ENCODE measurements around the gene SELENBP1.

Gene SELENBP1

DNA sequence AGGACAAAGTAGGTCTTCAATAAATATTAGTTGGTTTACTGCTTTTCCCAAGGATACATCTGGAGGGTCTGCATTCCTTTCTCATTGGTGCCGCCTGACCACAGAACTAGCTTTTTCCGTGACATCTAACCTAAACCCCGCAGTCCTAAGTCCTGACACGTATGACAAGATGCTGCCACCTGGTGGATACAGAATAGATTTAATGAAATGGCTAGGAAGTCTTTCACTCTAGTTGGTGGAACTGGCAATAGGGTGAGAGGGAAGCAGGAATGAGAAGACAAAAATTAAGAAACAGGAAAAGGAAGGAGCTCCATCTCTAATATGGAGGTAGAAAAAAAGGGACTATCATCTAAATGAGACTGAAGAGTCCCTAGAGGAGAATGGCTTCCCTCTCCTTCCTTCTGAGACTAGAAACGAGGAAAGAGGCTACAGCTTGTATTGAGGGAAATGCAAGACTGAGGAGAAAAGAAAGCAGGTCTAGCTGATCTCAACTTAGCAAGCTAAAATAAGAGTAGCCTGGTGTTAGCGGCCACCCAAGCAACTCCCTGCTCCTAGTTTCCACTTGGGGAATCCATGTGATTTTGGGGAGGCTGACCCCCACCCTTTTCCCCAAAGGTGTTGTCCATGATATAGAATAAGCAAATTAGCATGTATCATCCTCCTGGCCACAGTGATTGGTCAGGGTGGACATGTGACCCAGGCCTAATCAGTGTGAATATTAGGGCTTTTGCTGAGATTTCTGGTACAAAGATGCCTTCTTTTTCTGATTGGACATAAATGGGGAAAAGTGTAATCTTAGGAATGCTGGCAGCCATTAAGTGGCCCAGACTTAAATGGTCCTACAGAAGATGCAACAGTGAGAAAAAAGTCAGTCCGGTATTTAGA is 31.4 kb downstream of the SELENBP1 start:
- Histone ChIP-seq H3K9me3 (ENCODE audit: control insufficient read depth in 1 of 2, low read length in 2 of 2) (no peaks in the 10 kb centered on the region), H3K27me3 (ENCODE audit: low read depth, low read length) (no peaks in the 10 kb centered on the region), H3K27ac (ENCODE audit: low read length) (peak overlapping the region; percentile 24), H3K4me1 (ENCODE audit: control insufficient read depth in 1 of 2, insufficient read depth in 2 of 2, low read length in 2 of 2) (peaks cover 6 to 12% of the 10 kb centered on the region in 2 donors), H3K4me3 (ENCODE audit: low read depth in 1 of 2, low read length in 2 of 2) (no peak overlapping the region), H3K36me3 (ENCODE audit: control insufficient read depth in 1 of 2, insufficient read depth in 2 of 2, low read length in 2 of 2) (peaks cover 23 to 33% of the 10 kb centered on the region in 2 donors)

DNA sequence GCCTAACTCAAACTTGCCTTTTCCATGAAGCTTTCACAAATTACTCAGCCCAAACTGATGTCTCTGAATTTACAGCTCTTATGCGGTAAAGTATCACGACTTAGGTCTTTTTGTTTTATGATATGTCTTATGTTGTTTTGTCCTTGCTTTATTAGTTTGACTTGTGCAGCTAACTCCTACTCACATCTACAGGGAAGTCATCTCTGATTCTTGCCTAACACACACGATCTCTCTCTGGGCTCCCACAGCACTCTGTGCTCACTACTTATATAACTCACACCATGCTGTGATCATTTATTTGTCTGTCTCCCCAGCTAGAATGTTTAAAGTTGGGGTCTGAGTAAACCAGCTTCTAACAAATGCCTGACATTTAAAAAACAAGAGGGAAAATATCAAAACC is 35.9 kb downstream of the SELENBP1 start:
- Histone ChIP-seq H3K27me3 (ENCODE audit: low read depth, low read length) (no peaks in the 10 kb centered on the region), H3K27ac (ENCODE audit: low read length) (no peak overlapping the region), H3K4me1 (ENCODE audit: control insufficient read depth in 1 of 2, insufficient read depth in 2 of 2, low read length in 2 of 2) (peaks cover 0 to 6% of the 10 kb centered on the region in 2 donors), H3K36me3 (ENCODE audit: control insufficient read depth in 1 of 2, insufficient read depth in 2 of 2, low read length in 2 of 2) (no peaks in the 10 kb centered on the region), H3K4me3 (ENCODE audit: low read depth in 1 of 2, low read length in 2 of 2) (no peak overlapping the region), H3K9me3 (ENCODE audit: control insufficient read depth in 1 of 2, low read length in 2 of 2) (no peaks in the 10 kb centered on the region)

DNA sequence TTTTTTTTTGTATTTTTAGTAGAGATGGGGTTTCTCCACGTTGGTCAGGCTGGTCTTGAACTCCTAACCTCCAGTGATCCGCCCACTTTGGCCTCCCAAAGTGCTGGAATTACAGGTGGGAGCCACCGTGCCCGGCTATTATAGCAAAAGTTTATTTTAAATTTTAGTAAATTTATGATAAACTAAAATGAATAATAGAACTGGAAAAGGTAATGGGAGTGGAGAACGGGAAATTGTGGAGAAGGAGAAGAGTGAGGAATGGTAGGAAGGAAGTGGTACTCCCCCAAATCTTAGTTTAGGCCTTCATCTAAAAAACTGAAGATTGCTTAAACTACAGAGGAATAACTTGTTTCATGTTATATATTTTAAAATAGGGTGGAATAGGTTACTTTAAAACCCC is 37.7 kb downstream of the SELENBP1 start:
- Histone ChIP-seq H3K36me3 (ENCODE audit: control insufficient read depth in 1 of 2, insufficient read depth in 2 of 2, low read length in 2 of 2) (no peaks in the 10 kb centered on the region), H3K27me3 (ENCODE audit: low read depth, low read length) (no peaks in the 10 kb centered on the region), H3K9me3 (ENCODE audit: control insufficient read depth in 1 of 2, low read length in 2 of 2) (no peaks in the 10 kb centered on the region)

GRCh38 chr1:151327903-151328674 is 44.4 kb downstream of the SELENBP1 start:
- no peaks in the 10 kb centered on the region for H3K9me3 ChIP-seq (ENCODE audit: control insufficient read depth in 1 of 2, low read length in 2 of 2)
- H3K36me3 ChIP-seq (ENCODE audit: control insufficient read depth in 1 of 2, insufficient read depth in 2 of 2, low read length in 2 of 2): peaks cover 8 to 25% of the 10 kb centered on the region in 2 donors
- peaks cover 15 to 34% of the 10 kb centered on the region in 2 donors for H3K4me1 ChIP-seq (ENCODE audit: control insufficient read depth in 1 of 2, insufficient read depth in 2 of 2, low read length in 2 of 2)
- H3K27ac ChIP-seq (ENCODE audit: low read length): peak overlapping the region; percentile 76
- H3K27me3 ChIP-seq (ENCODE audit: low read depth, low read length): no peaks in the 10 kb centered on the region
- H3K4me3 ChIP-seq (ENCODE audit: low read depth in 1 of 2, low read length in 2 of 2): peak overlapping the region; percentile 79 to 87

More for the DNA sequence above, 37.7 kb downstream of the SELENBP1 start:
- Histone ChIP-seq H3K4me1 (ENCODE audit: control insufficient read depth in 1 of 2, insufficient read depth in 2 of 2, low read length in 2 of 2) (no peaks in the 10 kb centered on the region), H3K4me3 (ENCODE audit: low read depth in 1 of 2, low read length in 2 of 2) (no peak overlapping the region), H3K27ac (ENCODE audit: low read length) (no peak overlapping the region)

DNA sequence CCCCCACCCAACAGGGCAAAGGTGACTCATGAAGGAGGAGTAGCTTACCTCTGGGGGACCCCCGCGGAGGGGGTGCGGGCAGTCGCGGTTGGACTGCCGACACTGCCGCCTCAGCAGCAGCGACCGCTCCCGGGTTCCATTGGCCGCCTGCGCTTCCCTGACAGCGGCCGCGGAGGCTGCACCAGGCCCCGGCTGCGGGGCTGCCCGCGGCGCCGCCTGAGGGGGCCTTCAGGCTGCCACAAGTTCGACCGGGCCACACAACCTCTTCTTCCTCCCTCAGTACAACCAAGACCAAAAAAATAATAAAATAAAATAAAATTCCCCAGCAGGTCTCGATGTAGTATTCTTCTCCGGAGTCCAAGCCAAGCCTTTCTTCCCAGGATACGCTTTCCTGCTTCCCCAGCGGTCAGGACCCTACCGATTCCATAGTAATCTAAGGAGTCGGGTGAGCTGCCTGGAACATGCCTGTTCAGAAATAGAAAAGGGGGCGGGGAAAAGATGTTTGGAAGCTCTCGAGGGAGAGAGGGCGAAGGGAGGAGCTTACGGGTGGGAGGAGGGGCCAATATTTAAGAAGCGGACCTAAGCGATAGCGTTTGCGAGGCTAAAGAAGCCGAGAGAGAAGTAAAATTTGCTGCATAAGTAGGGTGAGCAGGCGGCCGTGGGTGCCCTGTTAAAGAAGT is 45.1 kb downstream of the SELENBP1 start, which contains the start of gene PI4KB:
Gene PI4KB, minus strand, starts transcription at position 194 of the 680 bp plus-strand sequence. CDS start 10,935 bp downstream, outside the sequence.
- no peaks in the 10 kb centered on the region for H3K27me3 ChIP-seq (ENCODE audit: low read depth, low read length)
- no peaks in the 10 kb centered on the region for H3K9me3 ChIP-seq (ENCODE audit: control insufficient read depth in 1 of 2, low read length in 2 of 2)
- H3K27ac ChIP-seq (ENCODE audit: low read length): peak within 1 kb of the TSS; percentile 76
- peak within 1 kb of the TSS; percentile 79 to 87 for H3K4me3 ChIP-seq (ENCODE audit: low read depth in 1 of 2, low read length in 2 of 2)
- peaks cover 10 to 25% of the 10 kb centered on the region in 2 donors for H3K36me3 ChIP-seq (ENCODE audit: control insufficient read depth in 1 of 2, insufficient read depth in 2 of 2, low read length in 2 of 2)
- H3K4me1 ChIP-seq (ENCODE audit: control insufficient read depth in 1 of 2, insufficient read depth in 2 of 2, low read length in 2 of 2): peaks cover 15 to 34% of the 10 kb centered on the region in 2 donors

DNA sequence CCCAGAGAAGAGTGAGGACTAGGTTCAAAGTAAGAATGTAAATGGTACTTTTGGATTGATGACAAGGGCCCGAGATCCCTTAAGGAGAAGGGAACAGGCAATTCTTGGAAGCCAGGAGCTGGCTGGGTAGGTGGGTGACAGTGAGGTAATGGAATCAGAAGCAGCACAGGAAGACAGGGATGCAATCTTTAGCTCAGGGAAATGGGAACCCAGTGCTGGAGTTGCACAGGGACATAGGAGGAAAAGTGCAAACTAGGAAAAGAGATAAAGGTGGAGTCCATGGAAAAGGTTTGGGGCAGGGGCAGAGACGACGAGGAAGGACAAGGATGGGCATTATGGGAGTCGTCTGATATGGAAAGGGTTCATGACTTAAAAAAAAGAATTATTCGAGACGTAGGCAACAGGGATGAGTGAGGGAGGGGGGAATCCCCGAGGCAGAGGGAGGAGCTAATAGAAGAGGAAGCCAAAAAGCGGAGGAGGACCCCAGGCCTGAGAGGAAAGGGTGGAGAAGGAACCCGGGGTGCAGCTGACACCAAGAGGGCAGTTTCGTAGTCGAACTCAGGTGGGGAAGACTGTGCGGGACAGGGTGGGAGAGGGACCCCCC is 45.8 kb downstream of the SELENBP1 start:
- H3K9me3 ChIP-seq (ENCODE audit: control insufficient read depth in 1 of 2, low read length in 2 of 2): no peaks in the 10 kb centered on the region
- H3K4me1 ChIP-seq (ENCODE audit: control insufficient read depth in 1 of 2, insufficient read depth in 2 of 2, low read length in 2 of 2): peaks cover 15 to 34% of the 10 kb centered on the region in 2 donors
- peak overlapping the region; percentile 76 for H3K27ac ChIP-seq (ENCODE audit: low read length)
- H3K4me3 ChIP-seq (ENCODE audit: low read depth in 1 of 2, low read length in 2 of 2): peak overlapping the region; percentile 79 to 87
- H3K27me3 ChIP-seq (ENCODE audit: low read depth, low read length): no peaks in the 10 kb centered on the region
- H3K36me3 ChIP-seq (ENCODE audit: control insufficient read depth in 1 of 2, insufficient read depth in 2 of 2, low read length in 2 of 2): peaks cover 15 to 30% of the 10 kb centered on the region in 2 donors

DNA sequence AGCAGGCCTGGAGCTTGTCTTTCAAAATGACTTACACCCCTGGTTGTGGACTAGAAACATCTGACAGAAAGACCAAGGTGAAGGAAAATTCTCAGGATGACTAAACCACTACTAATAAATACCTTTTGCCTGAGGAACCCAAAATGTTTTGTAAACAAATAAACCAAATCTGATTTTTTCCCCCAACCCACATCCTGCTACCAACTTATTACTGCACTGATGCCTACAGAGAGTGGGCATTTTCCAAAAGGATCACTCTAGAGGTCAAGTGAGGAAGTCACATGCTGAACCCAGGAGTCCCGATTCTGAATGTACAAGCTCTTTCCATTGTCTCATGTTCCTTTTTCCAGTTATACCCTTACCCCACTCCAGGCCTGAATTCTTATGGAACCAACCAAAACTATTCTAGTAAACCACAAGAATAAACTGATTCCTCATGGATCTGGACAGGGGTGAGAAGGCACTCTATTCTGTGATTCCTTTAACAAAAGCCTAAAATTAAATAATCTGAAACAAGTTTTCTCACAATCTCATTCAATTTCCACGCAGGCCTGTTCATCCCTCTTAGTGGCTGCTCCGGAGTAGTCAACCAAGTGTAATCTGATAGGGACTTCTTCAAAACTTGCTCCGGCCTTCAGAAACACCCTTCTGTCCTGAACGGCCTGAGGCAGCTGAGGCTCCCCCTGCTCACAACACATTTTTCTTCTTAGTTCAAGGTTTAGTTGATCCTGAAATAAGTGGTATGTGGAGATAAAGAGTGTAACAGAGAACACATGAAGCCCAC is 46.7 kb downstream of the SELENBP1 start:
- Histone ChIP-seq H3K36me3 (ENCODE audit: control insufficient read depth in 1 of 2, insufficient read depth in 2 of 2, low read length in 2 of 2) (peaks cover 17 to 32% of the 10 kb centered on the region in 2 donors), H3K27me3 (ENCODE audit: low read depth, low read length) (no peaks in the 10 kb centered on the region), H3K4me1 (ENCODE audit: control insufficient read depth in 1 of 2, insufficient read depth in 2 of 2, low read length in 2 of 2) (peaks cover 15 to 36% of the 10 kb centered on the region in 2 donors), H3K4me3 (ENCODE audit: low read depth in 1 of 2, low read length in 2 of 2) (peak overlapping the region; percentile 79 to 87), H3K9me3 (ENCODE audit: control insufficient read depth in 1 of 2, low read length in 2 of 2) (no peaks in the 10 kb centered on the region), H3K27ac (ENCODE audit: low read length) (peak overlapping the region; percentile 76)

DNA sequence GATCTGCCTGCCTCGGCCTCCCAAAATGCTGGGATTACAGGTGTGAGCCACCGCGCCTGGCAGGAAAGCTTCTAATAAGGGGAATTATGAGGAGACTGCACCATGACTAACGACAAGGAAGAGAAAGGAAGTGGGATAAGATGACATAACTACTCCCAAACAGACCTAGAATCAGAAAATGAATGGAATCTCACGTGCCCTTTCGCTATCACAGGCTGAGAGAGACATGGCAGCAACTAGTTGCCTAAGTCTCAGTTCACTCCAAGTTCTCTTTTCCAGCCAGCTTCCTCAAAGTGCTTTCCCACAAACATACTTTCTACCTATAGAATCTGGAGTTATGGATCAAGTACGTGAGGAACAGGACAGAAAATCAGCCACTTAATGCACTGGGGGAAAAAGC is 47.3 kb downstream of the SELENBP1 start:
- Histone ChIP-seq H3K27ac (ENCODE audit: low read length) (peak overlapping the region; percentile 76), H3K9me3 (ENCODE audit: control insufficient read depth in 1 of 2, low read length in 2 of 2) (no peaks in the 10 kb centered on the region), H3K4me1 (ENCODE audit: control insufficient read depth in 1 of 2, insufficient read depth in 2 of 2, low read length in 2 of 2) (peaks cover 15 to 41% of the 10 kb centered on the region in 2 donors), H3K4me3 (ENCODE audit: low read depth in 1 of 2, low read length in 2 of 2) (peak overlapping the region; percentile 79 to 87), H3K27me3 (ENCODE audit: low read depth, low read length) (no peaks in the 10 kb centered on the region), H3K36me3 (ENCODE audit: control insufficient read depth in 1 of 2, insufficient read depth in 2 of 2, low read length in 2 of 2) (peaks cover 21 to 38% of the 10 kb centered on the region in 2 donors)

DNA sequence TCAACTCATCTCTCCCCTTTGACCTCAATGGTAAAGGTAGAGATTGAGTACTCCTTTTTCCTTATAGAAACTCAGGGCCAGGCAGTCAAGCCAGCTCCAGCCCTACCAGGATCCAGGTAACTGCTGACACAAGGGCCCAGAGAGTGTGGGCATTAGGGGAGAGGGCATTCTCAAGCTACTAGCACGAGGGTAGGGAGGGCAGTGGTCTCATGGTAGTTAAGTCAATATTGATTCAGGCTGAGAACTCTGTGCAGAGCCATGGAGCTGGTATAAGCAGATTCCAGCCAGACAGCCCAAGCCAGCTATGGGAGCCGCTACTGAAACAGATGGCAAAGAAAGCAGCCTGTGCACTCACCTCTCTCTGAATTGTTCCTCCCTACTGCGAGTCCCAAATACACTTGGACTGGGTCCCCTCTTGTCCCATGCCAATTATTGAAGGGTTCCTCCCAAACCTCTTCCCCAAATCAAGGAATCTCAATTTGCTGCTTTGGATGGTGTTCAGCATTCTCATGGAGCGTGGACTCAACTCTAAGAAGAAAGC is 48.0 kb downstream of the SELENBP1 start:
- Histone ChIP-seq H3K4me3 (ENCODE audit: low read depth in 1 of 2, low read length in 2 of 2) (no peak overlapping the region), H3K27me3 (ENCODE audit: low read depth, low read length) (no peaks in the 10 kb centered on the region), H3K9me3 (ENCODE audit: control insufficient read depth in 1 of 2, low read length in 2 of 2) (no peaks in the 10 kb centered on the region), H3K4me1 (ENCODE audit: control insufficient read depth in 1 of 2, insufficient read depth in 2 of 2, low read length in 2 of 2) (peaks cover 15 to 44% of the 10 kb centered on the region in 2 donors), H3K27ac (ENCODE audit: low read length) (no peak overlapping the region), H3K36me3 (ENCODE audit: control insufficient read depth in 1 of 2, insufficient read depth in 2 of 2, low read length in 2 of 2) (peaks cover 22 to 40% of the 10 kb centered on the region in 2 donors)

- Histone ChIP-seq H3K27ac (ENCODE audit: low read length) (no peak overlapping the region), H3K27me3 (ENCODE audit: low read depth, low read length) (no peaks in the 10 kb centered on the region), H3K36me3 (ENCODE audit: control insufficient read depth in 1 of 2, insufficient read depth in 2 of 2, low read length in 2 of 2) (peaks cover 32 to 40% of the 10 kb centered on the region in 2 donors), H3K4me1 (ENCODE audit: control insufficient read depth in 1 of 2, insufficient read depth in 2 of 2, low read length in 2 of 2) (peaks cover 6 to 18% of the 10 kb centered on the region in 2 donors), H3K9me3 (ENCODE audit: control insufficient read depth in 1 of 2, low read length in 2 of 2) (no peaks in the 10 kb centered on the region), H3K4me3 (ENCODE audit: low read depth in 1 of 2, low read length in 2 of 2) (no peak overlapping the region)
Measured at GRCh38 chr1:151318975-151319374, 53.5 kb downstream of the SELENBP1 start.

All from muscle layer of duodenum (tissue), 2 donors.